Loucy (cell line): ENCODE measurements around the gene KRT80.

Experiments used
- EZH2phosphoT487 ChIP-seq: fragments of 200-600 bp; IDR thresholded peaks from 2 replicates; pipeline ENCODE4 v1.6.1; 2018; ENCODE audit warnings: antibody characterized with exemption, mild to moderate bottlenecking, moderate library complexity, borderline replicate concordance
- TF ChIP-seq, protein P1 (sequence below): fragments of 200-600 bp; sonication (generic); conservative IDR thresholded peaks from 2 replicates; pipeline ENCODE4 v1.5.1; 2014; ENCODE audit warnings: mild to moderate bottlenecking, antibody characterized with exemption, low read length

- TF ChIP-seq EZH2phosphoT487: no peak
- TF ChIP-seq, protein P1, sequence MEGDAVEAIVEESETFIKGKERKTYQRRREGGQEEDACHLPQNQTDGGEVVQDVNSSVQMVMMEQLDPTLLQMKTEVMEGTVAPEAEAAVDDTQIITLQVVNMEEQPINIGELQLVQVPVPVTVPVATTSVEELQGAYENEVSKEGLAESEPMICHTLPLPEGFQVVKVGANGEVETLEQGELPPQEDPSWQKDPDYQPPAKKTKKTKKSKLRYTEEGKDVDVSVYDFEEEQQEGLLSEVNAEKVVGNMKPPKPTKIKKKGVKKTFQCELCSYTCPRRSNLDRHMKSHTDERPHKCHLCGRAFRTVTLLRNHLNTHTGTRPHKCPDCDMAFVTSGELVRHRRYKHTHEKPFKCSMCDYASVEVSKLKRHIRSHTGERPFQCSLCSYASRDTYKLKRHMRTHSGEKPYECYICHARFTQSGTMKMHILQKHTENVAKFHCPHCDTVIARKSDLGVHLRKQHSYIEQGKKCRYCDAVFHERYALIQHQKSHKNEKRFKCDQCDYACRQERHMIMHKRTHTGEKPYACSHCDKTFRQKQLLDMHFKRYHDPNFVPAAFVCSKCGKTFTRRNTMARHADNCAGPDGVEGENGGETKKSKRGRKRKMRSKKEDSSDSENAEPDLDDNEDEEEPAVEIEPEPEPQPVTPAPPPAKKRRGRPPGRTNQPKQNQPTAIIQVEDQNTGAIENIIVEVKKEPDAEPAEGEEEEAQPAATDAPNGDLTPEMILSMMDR: no peak
Observed at GRCh38 chr12:52155048-52155868, 36.6 kb downstream of the KRT80 start.
